Measurements from ENCODE around the gene TRPM3.

The TRPM3 gene

DNA sequence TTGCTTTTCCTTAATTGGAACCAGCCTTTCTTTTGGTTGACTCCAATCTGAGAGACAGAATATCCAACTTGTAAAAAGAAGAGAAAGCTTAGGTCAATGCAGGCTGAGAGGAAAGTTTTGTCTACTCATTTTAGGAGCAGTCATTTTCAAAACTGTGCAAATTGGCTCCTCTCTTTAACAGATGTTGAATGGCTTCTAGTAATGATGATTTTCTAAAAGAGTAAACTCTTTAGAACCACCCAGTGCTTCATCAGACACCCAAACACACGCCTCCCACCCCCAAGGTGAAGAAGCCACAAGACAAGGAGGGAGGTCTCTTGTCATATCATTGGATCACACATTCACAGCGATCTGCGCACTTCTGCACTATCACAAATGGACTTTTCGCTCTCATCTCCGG lies 590.7 kb downstream of the TRPM3 start:
- H3K4me3 ChIP-seq (ENCODE audit: low read depth, low read length) = no peak overlapping the region
- no peak for DNase-seq (ENCODE audit: low read depth)
- no peak for TF ChIP-seq CTCF (conservative IDR thresholded peaks at IDR 0.05; ENCODE audit: low read depth, low read length)

GRCh38 chr9:70529833-70530232 lies 591.6 kb downstream of the TRPM3 start:
- TF ChIP-seq CTCF (conservative IDR thresholded peaks at IDR 0.05; ENCODE audit: low read depth, low read length) = no peak
- no peak overlapping the region for H3K4me3 ChIP-seq (ENCODE audit: low read depth, low read length)
- DNase-seq (ENCODE audit: low read depth) = no peak

- DNase-seq (ENCODE audit: low read depth) = no peak
- no peak overlapping the region for H3K4me3 ChIP-seq (ENCODE audit: low read depth, low read length)
- no peak for TF ChIP-seq CTCF (conservative IDR thresholded peaks at IDR 0.05; ENCODE audit: low read depth, low read length)
Measured at GRCh38 chr9:70529377-70529776, 592.0 kb downstream of the TRPM3 start.

- H3K4me3 ChIP-seq (ENCODE audit: low read depth, low read length) = no peak overlapping the region
- no peak for DNase-seq (ENCODE audit: low read depth)
- no peak for TF ChIP-seq CTCF (conservative IDR thresholded peaks at IDR 0.05; ENCODE audit: low read depth, low read length)
Measured at GRCh38 chr9:70526902-70527301, 594.5 kb downstream of the TRPM3 start.

- H3K4me3 ChIP-seq (ENCODE audit: low read depth, low read length) = no peak overlapping the region
- peak; percentile 81 for DNase-seq (ENCODE audit: low read depth)
- TF ChIP-seq CTCF (conservative IDR thresholded peaks at IDR 0.05; ENCODE audit: low read depth, low read length) = no peak
Measured at GRCh38 chr9:70525519-70525918, 595.9 kb downstream of the TRPM3 start.

DNA sequence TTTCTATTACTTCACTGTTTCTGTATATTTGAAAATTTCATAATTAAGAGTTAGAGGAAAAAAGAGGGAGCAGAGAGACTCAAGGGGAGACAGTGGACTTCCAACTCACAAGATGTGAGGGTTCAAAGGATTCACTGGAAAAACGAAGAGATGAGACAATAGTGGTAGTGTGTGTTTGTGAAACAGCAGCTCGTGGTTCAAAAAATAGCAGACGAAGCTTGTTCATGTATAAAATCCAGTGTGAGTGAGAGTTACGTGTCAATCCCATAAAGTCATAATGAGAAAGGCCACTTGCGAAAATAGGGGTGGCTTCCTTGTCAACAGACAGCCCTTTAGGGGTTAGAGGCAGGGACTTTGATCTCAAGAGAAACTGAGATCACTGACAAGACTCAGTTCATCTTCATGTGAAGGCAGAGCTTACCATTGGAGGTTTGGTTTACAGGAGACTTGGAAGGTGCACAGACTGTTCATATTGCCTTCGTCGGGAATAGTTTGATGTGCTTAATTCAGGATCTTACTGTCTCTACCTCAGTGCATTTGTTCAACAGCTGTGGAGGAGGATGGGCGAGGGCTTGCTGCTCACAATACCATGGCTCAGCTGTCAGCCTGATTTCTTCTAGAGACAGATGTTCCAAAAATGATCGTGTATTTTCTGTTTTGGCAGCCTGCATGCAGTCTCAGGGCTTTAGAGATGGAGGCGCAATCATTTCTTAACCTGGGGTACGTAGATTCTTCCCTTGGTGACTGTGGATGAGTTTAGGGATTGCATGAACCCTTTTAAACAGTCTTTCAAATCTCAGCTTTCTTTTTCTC lies 601.3 kb downstream of the TRPM3 start:
- DNase-seq (ENCODE audit: low read depth) = no peak
- TF ChIP-seq CTCF (conservative IDR thresholded peaks at IDR 0.05; ENCODE audit: low read depth, low read length) = no peak
- H3K4me3 ChIP-seq (ENCODE audit: low read depth, low read length) = no peak overlapping the region
